Osteoblast (primary cell): ENCODE data around the gene RSPRY1. TPM values are rescaled to one million over a fixed set of nuclear protein-coding genes. Genes with fewer than 3 reads are reported as not detected.

Experiments used
- DNase-seq: peaks from one replicate; pipeline ENCODE4 v3.0.0; 2011; ENCODE audit warnings: low spot score, mixed read lengths; ENCODE audit not compliant: insufficient read length; ENCODE audit errors: missing footprints
- H2AFZ ChIP-seq: 2 replicates; pipeline ENCODE4 v1.6.0; 2011; ENCODE audit warnings: mild to moderate bottlenecking, low read length
- H3K27ac ChIP-seq: 2 replicates; pipeline ENCODE4 v1.5.1; 2011; ENCODE audit warnings: mild to moderate bottlenecking, low read depth, low read length, moderate library complexity
- H3K27me3 ChIP-seq: 2 replicates; pipeline ENCODE4 v1.6.0; 2012; ENCODE audit warnings: mild to moderate bottlenecking, control low read depth, inconsistent platforms, low read length, moderate library complexity; ENCODE audit not compliant: insufficient read depth
- H3K36me3 ChIP-seq: 2 replicates; pipeline ENCODE4 v1.5.1; 2011; ENCODE audit warnings: mild to moderate bottlenecking, low read length, control low read depth, moderate library complexity; ENCODE audit not compliant: insufficient read depth
- H3K4me1 ChIP-seq: 2 replicates; pipeline ENCODE4 v1.5.1; 2011; ENCODE audit warnings: mild to moderate bottlenecking, low read length, control low read depth, moderate library complexity; ENCODE audit not compliant: insufficient read depth
- H3K4me2 ChIP-seq: 2 replicates; pipeline ENCODE4 v1.6.0; 2011; ENCODE audit warnings: mild to moderate bottlenecking, low read length; ENCODE audit not compliant: insufficient read depth
- H3K4me3 ChIP-seq: fragments of 200-600 bp; sonication (generic); 3 replicates; pipeline ENCODE4 v1.5.1; 2012; ENCODE audit warnings: mild to moderate bottlenecking, low read length, inconsistent platforms; ENCODE audit not compliant: insufficient read depth
- H3K79me2 ChIP-seq: 2 replicates; pipeline ENCODE4 v1.6.0; 2012; ENCODE audit warnings: mild to moderate bottlenecking, low read length, control low read depth, inconsistent platforms; ENCODE audit not compliant: insufficient read depth
- H3K9me3 ChIP-seq: 2 replicates; pipeline ENCODE4 v1.5.1; 2011; ENCODE audit warnings: low read depth, low read length, control low read depth
- H4K20me1 ChIP-seq: 2 replicates; pipeline ENCODE4 v1.6.0; 2012; ENCODE audit warnings: mild to moderate bottlenecking, low read length, control low read depth; ENCODE audit not compliant: insufficient read depth
- CTCF ChIP-seq: IDR thresholded peaks from 2 replicates; pipeline ENCODE4 v1.5.1; 2011; ENCODE audit warnings: mild to moderate bottlenecking, low read depth, low read length, moderate library complexity; ENCODE audit errors: extremely low read depth
- total RNA-seq: library from RNA; depleted of rRNA; stranded (reverse); fragments of >200 nt; gene quantifications from 2 replicates; pipeline ENCODE4 v1.2.3, GENCODE V29; 2012

RSPRY1 gene
- total RNA-seq, 1 donor = 57.2 TPM

- DNase-seq = no peak
- Histone ChIP-seq H3K36me3 (peaks cover 60% of the 10 kb centered on the region), H3K27me3 (no peaks in the 10 kb centered on the region), H3K4me2 (no peak overlapping the region), H3K79me2 (peaks cover 13% of the 10 kb centered on the region), H3K4me3 (no peak overlapping the region), H3K4me1 (no peaks in the 10 kb centered on the region), H3K27ac (no peak overlapping the region), H4K20me1 (no peaks in the 10 kb centered on the region), H3K9me3 (no peaks in the 10 kb centered on the region), H2AFZ (no peak overlapping the region)
- TF ChIP-seq CTCF = no peak
Measured at GRCh38 chr16:57209780-57210179, 23.7 kb downstream of the RSPRY1 start.

GRCh38 chr16:57213462-57213861, 27.3 kb downstream of the RSPRY1 start:
- no peak for DNase-seq
- Histone ChIP-seq H3K4me3 (no peak overlapping the region), H2AFZ (no peak overlapping the region), H4K20me1 (no peaks in the 10 kb centered on the region), H3K9me3 (peaks cover 17% of the 10 kb centered on the region), H3K4me1 (no peaks in the 10 kb centered on the region), H3K27me3 (no peaks in the 10 kb centered on the region), H3K27ac (no peak overlapping the region), H3K79me2 (no peaks in the 10 kb centered on the region), H3K4me2 (no peak overlapping the region), H3K36me3 (peaks cover 69% of the 10 kb centered on the region)
- no peak for TF ChIP-seq CTCF

GRCh38 chr16:57216968-57217367, 30.8 kb downstream of the RSPRY1 start:
- Histone ChIP-seq H3K27ac (no peak overlapping the region), H3K79me2 (no peaks in the 10 kb centered on the region), H3K4me1 (no peaks in the 10 kb centered on the region), H3K9me3 (peaks cover 17% of the 10 kb centered on the region), H2AFZ (no peak overlapping the region), H3K4me3 (no peak overlapping the region), H3K4me2 (no peak overlapping the region), H3K36me3 (peaks cover 73% of the 10 kb centered on the region), H4K20me1 (no peaks in the 10 kb centered on the region), H3K27me3 (no peaks in the 10 kb centered on the region)
- DNase-seq = no peak
- TF ChIP-seq CTCF = no peak

- no peak overlapping the region for H3K4me2 ChIP-seq
- no peak overlapping the region for H2AFZ ChIP-seq
- H3K9me3 ChIP-seq = no peaks in the 10 kb centered on the region
- peaks cover 66% of the 10 kb centered on the region for H3K36me3 ChIP-seq
- H3K27ac ChIP-seq = no peak overlapping the region
- no peaks in the 10 kb centered on the region for H3K27me3 ChIP-seq
- H3K4me3 ChIP-seq = no peak overlapping the region
- H4K20me1 ChIP-seq = no peaks in the 10 kb centered on the region
- H3K79me2 ChIP-seq = no peaks in the 10 kb centered on the region
- TF ChIP-seq CTCF = no peak
- no peak for DNase-seq
- H3K4me1 ChIP-seq = peaks cover 4% of the 10 kb centered on the region
Measured at GRCh38 chr16:57223057-57223456, 36.9 kb downstream of the RSPRY1 start.
